NB4 (cell line): ENCODE data around the gene GRM1.

Experiments used
- MYC ChIP-seq: IDR thresholded peaks from 2 replicates; pipeline ENCODE4 v1.6.1; 2011; ENCODE audit warnings: low read depth, low read length
- POLR2A ChIP-seq: IDR thresholded peaks from 2 replicates; pipeline ENCODE4 v1.6.1; 2011; ENCODE audit warnings: mild to moderate bottlenecking; ENCODE audit not compliant: insufficient read length; ENCODE audit errors: extremely low read depth
- TF ChIP-seq, protein P1 (sequence below): IDR thresholded peaks from one replicate; pipeline ENCODE4 v1.5.1; 2012; ENCODE audit warnings: low read depth, low read length

DNA sequence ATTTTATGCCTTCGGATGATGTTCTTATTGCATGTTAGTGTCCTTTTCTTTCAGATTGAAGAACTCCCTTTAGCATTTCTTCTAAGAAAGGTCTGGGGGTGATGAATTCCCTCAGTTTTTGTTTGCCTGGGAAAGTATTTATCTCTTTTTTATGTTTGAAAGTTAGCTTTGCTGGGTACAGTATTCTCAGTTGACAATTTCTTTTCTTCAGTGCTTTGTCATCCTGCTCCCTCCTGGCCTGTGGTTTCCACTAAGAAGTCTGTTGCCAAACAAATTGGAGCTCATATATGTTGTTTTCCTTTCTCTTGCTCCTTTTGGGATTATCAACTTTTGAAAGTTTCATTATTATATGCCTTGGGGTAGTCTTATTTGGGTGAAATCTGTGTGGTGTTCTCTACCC, 11.5 kb downstream of the GRM1 start:
- TF ChIP-seq, protein P1, sequence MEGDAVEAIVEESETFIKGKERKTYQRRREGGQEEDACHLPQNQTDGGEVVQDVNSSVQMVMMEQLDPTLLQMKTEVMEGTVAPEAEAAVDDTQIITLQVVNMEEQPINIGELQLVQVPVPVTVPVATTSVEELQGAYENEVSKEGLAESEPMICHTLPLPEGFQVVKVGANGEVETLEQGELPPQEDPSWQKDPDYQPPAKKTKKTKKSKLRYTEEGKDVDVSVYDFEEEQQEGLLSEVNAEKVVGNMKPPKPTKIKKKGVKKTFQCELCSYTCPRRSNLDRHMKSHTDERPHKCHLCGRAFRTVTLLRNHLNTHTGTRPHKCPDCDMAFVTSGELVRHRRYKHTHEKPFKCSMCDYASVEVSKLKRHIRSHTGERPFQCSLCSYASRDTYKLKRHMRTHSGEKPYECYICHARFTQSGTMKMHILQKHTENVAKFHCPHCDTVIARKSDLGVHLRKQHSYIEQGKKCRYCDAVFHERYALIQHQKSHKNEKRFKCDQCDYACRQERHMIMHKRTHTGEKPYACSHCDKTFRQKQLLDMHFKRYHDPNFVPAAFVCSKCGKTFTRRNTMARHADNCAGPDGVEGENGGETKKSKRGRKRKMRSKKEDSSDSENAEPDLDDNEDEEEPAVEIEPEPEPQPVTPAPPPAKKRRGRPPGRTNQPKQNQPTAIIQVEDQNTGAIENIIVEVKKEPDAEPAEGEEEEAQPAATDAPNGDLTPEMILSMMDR, result no peak
- TF ChIP-seq POLR2A (no peak), MYC (no peak)
